PC-3 (cell line): ENCODE measurements around the gene P2RY8. TPM values are rescaled to one million over a fixed set of nuclear protein-coding genes. Genes with fewer than 3 reads are reported as not detected.

Source experiments
- ATAC-seq: fragments of 200-7000 bp; cut with Tn5 transposase; 2 replicates; pipeline ENCODE4 v1.9.1; 2020; ENCODE audit warnings: mild to moderate bottlenecking, moderate library complexity
- BruUV-seq: library from RNA; stranded (reverse); fragments of 400-500 nt; replicated peaks from 2 replicates; lab custom pipeline; 2021; lab: Mats Ljungman, UMichigan
- CTCF ChIA-PET: fragments of 300-600 bp; sonication (Branson Sonifier 250); formaldehyde crosslinking; loops from one replicate; lab custom pipeline; 2022; ENCODE audit warnings: antibody characterized with exemption; lab: Charles Lee
- POLR2A ChIA-PET: fragments of 300-600 bp; sonication (Branson Sonifier 250); formaldehyde crosslinking; loops from one replicate; lab custom pipeline; 2022; ENCODE audit warnings: antibody characterized with exemption; ENCODE audit not compliant: unreplicated experiment; lab: Charles Lee
- DNase-seq: peaks from one replicate; pipeline ENCODE4 v3.0.0-alpha.2; 2015
- H2AFZ ChIP-seq: fragments of 300-600 bp; sonication (generic); 2 replicates; pipeline ENCODE4 v1.6.0; 2016; ENCODE audit warnings: antibody characterized with exemption, low read length
- H3F3A ChIP-seq: fragments of 300-600 bp; sonication (generic); one replicate; pipeline ENCODE4 v1.6.0; 2017; ENCODE audit warnings: antibody characterized with exemption, low read length, control low read depth, mild to moderate bottlenecking; ENCODE audit not compliant: unreplicated experiment
- H3K27ac ChIP-seq: fragments of 300-600 bp; sonication (generic); 2 replicates; pipeline ENCODE4 v1.5.1; 2016; ENCODE audit warnings: mild to moderate bottlenecking, low read length
- H3K27me3 ChIP-seq: fragments of 300-600 bp; sonication (generic); 2 replicates; pipeline ENCODE4 v1.6.1; 2016; ENCODE audit warnings: low read length, mixed read lengths
- H3K36me3 ChIP-seq: fragments of 300-600 bp; sonication (generic); 2 replicates; pipeline ENCODE4 v1.6.1; 2016; ENCODE audit warnings: low read depth, mixed run types, low read length, mixed read lengths
- H3K4me1 ChIP-seq: fragments of 300-600 bp; sonication (generic); 2 replicates; pipeline ENCODE4 v1.5.1; 2016; ENCODE audit warnings: low read length; ENCODE audit not compliant: insufficient read depth
- H3K4me2 ChIP-seq: fragments of 300-600 bp; sonication (generic); 2 replicates; pipeline ENCODE4 v1.6.0; 2016; ENCODE audit warnings: low read length
- H3K4me3 ChIP-seq: fragments of 300-600 bp; sonication (generic); 2 replicates; pipeline ENCODE4 v1.5.1; 2016; ENCODE audit warnings: mild to moderate bottlenecking, low read length, mixed read lengths
- H3K79me2 ChIP-seq: fragments of 300-600 bp; sonication (generic); 2 replicates; pipeline ENCODE4 v1.6.1; 2017; ENCODE audit warnings: low read length, mixed read lengths
- H3K9ac ChIP-seq: fragments of 300-600 bp; sonication (generic); 2 replicates; pipeline ENCODE4 v1.6.0; 2016; ENCODE audit warnings: mild to moderate bottlenecking, low read length
- H3K9me2 ChIP-seq: fragments of 300-600 bp; sonication (generic); replicated peaks from 2 replicates; pipeline ENCODE4 v1.6.1; 2016; ENCODE audit warnings: mixed run types, low read length, mixed read lengths
- H3K9me3 ChIP-seq: fragments of 300-600 bp; sonication (generic); 2 replicates; pipeline ENCODE4 v1.6.1; 2016; ENCODE audit warnings: low read length, mixed read lengths
- H4K20me1 ChIP-seq: fragments of 300-600 bp; sonication (generic); 2 replicates; pipeline ENCODE4 v1.6.1; 2016; ENCODE audit warnings: low read length, mixed read lengths
- CTCF ChIP-seq: fragments of 300-600 bp; sonication (generic); conservative IDR thresholded peaks from 2 replicates; pipeline ENCODE4 v1.5.1; 2017; ENCODE audit warnings: antibody characterized with exemption, low read depth, mild to moderate bottlenecking, low read length
- EZH2 ChIP-seq: fragments of 300-600 bp; sonication (generic); IDR thresholded peaks from one replicate; pipeline ENCODE4 v1.6.1; 2017; ENCODE audit warnings: antibody characterized with exemption, mild to moderate bottlenecking, low read length; ENCODE audit not compliant: unreplicated experiment
- EZH2phosphoT487 ChIP-seq: fragments of 300-600 bp; sonication (generic); IDR thresholded peaks from 2 replicates; pipeline ENCODE4 v1.6.1; 2018; ENCODE audit warnings: mild to moderate bottlenecking, antibody characterized with exemption, low read length, borderline replicate concordance
- intact Hi-C: fragments of 100-400 bp; cut with micrococcal nuclease; formaldehyde crosslinking; loops from 2 replicates; pipeline ENCODE4 v1.9.0; 2023
- total RNA-seq: library from RNA; depleted of rRNA; stranded (reverse); fragments of >200 nt; gene quantifications from 2 replicates; pipeline ENCODE4 v1.2.3, GENCODE V29; 2014

The P2RY8 gene
- total RNA-seq, 1 experiment from 2014 or later = not detected

DNA sequence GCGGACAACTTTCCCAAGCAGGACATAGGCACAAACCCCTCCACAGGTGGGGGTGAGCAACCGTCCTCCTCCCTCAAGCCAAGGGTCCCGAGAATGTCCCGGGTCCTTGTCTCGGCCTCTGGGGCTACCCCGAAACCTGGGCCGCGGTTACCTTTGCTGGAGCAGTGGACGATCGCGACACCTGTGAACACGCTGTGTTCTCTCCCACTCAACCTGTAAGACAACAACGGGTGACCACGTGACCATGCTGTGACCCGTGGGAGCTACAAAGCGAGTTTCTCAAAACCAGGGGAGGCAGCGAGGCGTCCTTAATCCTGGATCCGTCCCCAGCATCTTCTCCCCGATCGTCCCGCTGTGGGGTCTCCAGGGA is 102.1 kb downstream of the P2RY8 start:
- no peak for TF ChIP-seq EZH2phosphoT487
- H3K9me2 ChIP-seq = no peaks in the 10 kb centered on the region
- no peaks in the 10 kb centered on the region for H3F3A ChIP-seq
- H3K9me3 ChIP-seq = no peaks in the 10 kb centered on the region
- no peak overlapping the region for H3K27ac ChIP-seq
- no peak for DNase-seq
- no peak overlapping the region for H2AFZ ChIP-seq
- no peaks in the 10 kb centered on the region for H3K4me1 ChIP-seq
- CTCF ChIA-PET = no interaction called here
- no peaks in the 10 kb centered on the region for H4K20me1 ChIP-seq
- no peak overlapping the region for H3K4me3 ChIP-seq
- no peak overlapping the region for H3K9ac ChIP-seq
- intact Hi-C loops = no loop called here
- no peak overlapping the region for H3K4me2 ChIP-seq
- no peak for ATAC-seq
- BruUV-seq = no TSS peak
- POLR2A ChIA-PET = no interaction called here
- no peaks in the 10 kb centered on the region for H3K79me2 ChIP-seq
- no peaks in the 10 kb centered on the region for H3K36me3 ChIP-seq
- H3K27me3 ChIP-seq = no peaks in the 10 kb centered on the region

- Histone ChIP-seq H3F3A (no peaks in the 10 kb centered on the region), H3K4me2 (no peak overlapping the region), H3K36me3 (no peaks in the 10 kb centered on the region), H3K4me1 (no peaks in the 10 kb centered on the region), H3K79me2 (no peaks in the 10 kb centered on the region), H3K4me3 (no peak overlapping the region), H3K9ac (no peak overlapping the region), H3K27me3 (no peaks in the 10 kb centered on the region), H3K9me3 (no peaks in the 10 kb centered on the region), H2AFZ (no peak overlapping the region), H3K27ac (no peak overlapping the region), H4K20me1 (no peaks in the 10 kb centered on the region), H3K9me2 (no peaks in the 10 kb centered on the region)
- TF ChIP-seq EZH2phosphoT487 (no peak), EZH2 (no peak), CTCF (no peak)
- ATAC-seq = no peak
- no peak for DNase-seq
- intact Hi-C loops = no loop called here
- ChIA-PET POLR2A (no interaction called here), CTCF (no interaction called here)
- no TSS peak for BruUV-seq
These were observed 103.2 kb downstream of the P2RY8 start for GRCh38 chrX:1433646-1434357.

GRCh38 chrX:1430451-1430850 is 106.5 kb downstream of the P2RY8 start:
- H3F3A ChIP-seq = no peaks in the 10 kb centered on the region
- ChIA-PET CTCF (no interaction called here), POLR2A (no interaction called here)
- no peak overlapping the region for H3K4me3 ChIP-seq
- no peak overlapping the region for H3K4me2 ChIP-seq
- H3K36me3 ChIP-seq = no peaks in the 10 kb centered on the region
- intact Hi-C loops = no loop called here
- no peaks in the 10 kb centered on the region for H3K9me2 ChIP-seq
- no peaks in the 10 kb centered on the region for H3K27me3 ChIP-seq
- no peak overlapping the region for H3K27ac ChIP-seq
- no TSS peak for BruUV-seq
- H4K20me1 ChIP-seq = no peaks in the 10 kb centered on the region
- H3K4me1 ChIP-seq = no peaks in the 10 kb centered on the region
- no peak overlapping the region for H3K9ac ChIP-seq
- no peaks in the 10 kb centered on the region for H3K9me3 ChIP-seq
- no peaks in the 10 kb centered on the region for H3K79me2 ChIP-seq
- DNase-seq (no peak), ATAC-seq (no peak)
- no peak overlapping the region for H2AFZ ChIP-seq
- TF ChIP-seq EZH2phosphoT487 = no peak
- no peak for TF ChIP-seq CTCF
- no peak for TF ChIP-seq EZH2
